Stimulated activated CD8-positive, alpha-beta memory T cell treated with anti-CD3 and anti-CD28 coated beads, Interleukin-7, amount 100 ng/mL, for 1 hour (primary cell): ENCODE measurements around the gene ZC3H18.

Source experiments
- DNase-seq, 2 donors: peaks; one replicate each; pipeline ENCODE4 v3.0.0-alpha.2; 2020; ENCODE audit warnings: low read depth in 2 of 2

ZC3H18 gene

GRCh38 chr16:88532434-88533241 is 37.6 kb upstream of the ZC3H18 start:
- no peak for DNase-seq

GRCh38 chr16:88533381-88533917 is 36.8 kb upstream of the ZC3H18 start:
- DNase-seq: no peak

GRCh38 chr16:88533932-88534637 is 36.1 kb upstream of the ZC3H18 start:
- peak; percentile 52 to 64 for DNase-seq

- no peak for DNase-seq
Observed at GRCh38 chr16:88534638-88535190, 35.5 kb upstream of the ZC3H18 start.

GRCh38 chr16:88535191-88535856 is 34.9 kb upstream of the ZC3H18 start:
- DNase-seq: no peak

GRCh38 chr16:88535857-88536222 is 34.4 kb upstream of the ZC3H18 start:
- no peak for DNase-seq

GRCh38 chr16:88536510-88536909 is 33.7 kb upstream of the ZC3H18 start:
- DNase-seq: no peak

- no peak for DNase-seq
Observed at GRCh38 chr16:88536971-88537751, 33.0 kb upstream of the ZC3H18 start.

- no peak for DNase-seq
Observed at GRCh38 chr16:88537859-88538258, 32.3 kb upstream of the ZC3H18 start.

- no peak for DNase-seq
Observed at GRCh38 chr16:88538366-88539060, 31.7 kb upstream of the ZC3H18 start.

- DNase-seq: no peak
Observed at GRCh38 chr16:88539261-88539651, 30.9 kb upstream of the ZC3H18 start.

- DNase-seq: no peak
Observed at GRCh38 chr16:88539652-88540345, 30.4 kb upstream of the ZC3H18 start.

- DNase-seq: no peak
Observed at GRCh38 chr16:88540346-88540977, 29.7 kb upstream of the ZC3H18 start.

- DNase-seq: no peak
Observed at GRCh38 chr16:88541831-88542616, 28.2 kb upstream of the ZC3H18 start.

GRCh38 chr16:88543230-88543813 is 26.9 kb upstream of the ZC3H18 start:
- no peak for DNase-seq

GRCh38 chr16:88545781-88546180 is 24.4 kb upstream of the ZC3H18 start:
- DNase-seq: no peak

GRCh38 chr16:88548131-88548874 is 21.9 kb upstream of the ZC3H18 start:
- no peak for DNase-seq

GRCh38 chr16:88548985-88549384 is 21.2 kb upstream of the ZC3H18 start:
- no peak for DNase-seq
